NCI-H524 treated with DMSO at 0.1 percent for 48 hours (cell line): ENCODE measurements around the gene NFIB.

ENCODE experiments used
- DNase-seq: peaks from one replicate; lab custom pipeline; 2025; lab: John Stamatoyannopoulos, UW

The NFIB gene

GRCh38 chr9:14151451-14151850 is 162.5 kb downstream of the NFIB start:
- no peak for DNase-seq

DNA sequence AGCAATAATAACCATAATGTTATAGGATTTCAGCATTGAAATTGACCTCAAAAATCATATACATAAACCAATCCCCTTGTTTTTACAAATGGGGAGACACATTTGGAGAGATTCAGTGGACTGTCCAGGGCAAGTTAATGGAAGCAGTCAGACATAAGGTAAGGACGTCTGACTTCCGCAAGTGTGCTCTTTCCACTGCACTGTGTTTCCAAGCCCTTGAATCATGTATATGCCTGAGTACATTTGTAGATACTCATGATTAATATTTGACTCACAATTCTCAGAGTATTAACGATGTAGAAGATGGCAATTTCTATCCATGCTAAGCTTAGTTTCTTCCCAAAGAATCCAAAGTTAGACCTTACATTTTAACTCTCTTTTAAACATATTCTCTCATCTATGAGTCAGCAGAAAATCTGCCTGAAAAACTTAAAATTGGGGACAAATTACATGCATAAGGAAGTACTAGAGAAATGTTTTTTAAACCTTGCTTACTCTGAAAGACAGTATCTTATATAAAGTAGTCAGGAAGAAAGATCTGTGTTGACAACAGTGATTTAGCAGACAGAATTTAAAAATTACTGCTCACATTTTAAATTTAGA is 165.3 kb downstream of the NFIB start:
- no peak for DNase-seq

- no peak for DNase-seq
Measured at GRCh38 chr9:14147738-14148137, 166.2 kb downstream of the NFIB start.

DNA sequence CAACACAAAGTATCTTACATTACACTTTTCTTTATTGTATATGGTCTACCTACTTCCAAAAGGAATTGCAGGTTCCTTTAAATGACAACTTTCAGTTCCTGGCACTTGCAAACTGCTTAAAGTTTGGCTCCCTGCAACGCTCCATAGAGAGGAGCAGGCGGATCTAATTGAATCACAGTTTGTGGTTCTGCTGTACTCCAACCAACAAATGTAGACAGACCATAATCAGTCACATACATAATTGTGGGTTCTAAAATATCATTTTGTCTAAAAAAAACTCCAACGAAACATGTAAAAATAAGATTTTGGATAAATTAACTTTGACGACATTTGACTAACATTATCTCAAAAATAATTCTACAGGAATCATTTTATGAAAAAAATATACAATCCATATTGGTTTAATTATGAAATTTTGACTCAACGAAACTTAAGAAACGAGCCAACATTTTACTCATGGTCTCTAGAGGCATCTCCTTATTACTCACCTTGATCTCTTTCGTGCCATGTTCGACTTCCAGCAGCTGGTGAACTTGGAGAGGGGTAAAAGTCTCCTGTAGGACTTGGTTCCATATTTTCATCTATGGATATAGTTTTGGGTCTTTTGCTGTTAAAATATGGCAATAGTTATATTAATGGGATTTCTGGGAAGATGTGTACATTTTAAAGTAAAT is 167.6 kb downstream of the NFIB start:
- DNase-seq: no peak

GRCh38 chr9:14144215-14144614 is 169.7 kb downstream of the NFIB start:
- DNase-seq: no peak

- no peak for DNase-seq
Measured at GRCh38 chr9:14141699-14142098, 172.2 kb downstream of the NFIB start.

DNA sequence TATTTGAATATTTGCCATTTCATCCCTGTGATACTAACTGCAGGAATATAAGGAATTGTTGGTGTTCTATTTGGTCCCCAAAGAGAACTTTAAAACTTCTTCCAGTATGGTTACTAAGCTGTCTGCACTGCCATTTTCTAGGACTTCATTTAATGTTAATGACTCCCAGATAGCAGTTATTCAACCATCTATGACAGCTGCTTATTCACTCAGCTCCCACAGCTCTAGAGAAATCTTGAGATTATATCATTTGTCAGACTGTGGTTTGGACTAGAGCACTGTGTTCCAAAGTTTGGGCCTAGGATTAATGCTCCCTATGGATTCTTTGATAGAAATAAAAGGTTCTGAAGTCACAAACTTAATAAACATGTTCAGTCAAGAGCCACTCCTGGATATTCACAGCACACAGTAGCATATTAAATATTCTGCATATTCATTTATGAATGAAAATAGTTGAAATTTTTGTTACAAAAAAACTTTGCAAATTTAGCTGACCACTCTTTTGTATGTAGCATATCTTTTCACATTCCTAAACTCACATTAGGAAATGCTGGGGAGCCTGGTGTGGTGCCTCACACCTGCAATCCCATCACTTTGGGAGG is 173.7 kb downstream of the NFIB start:
- DNase-seq: no peak

DNA sequence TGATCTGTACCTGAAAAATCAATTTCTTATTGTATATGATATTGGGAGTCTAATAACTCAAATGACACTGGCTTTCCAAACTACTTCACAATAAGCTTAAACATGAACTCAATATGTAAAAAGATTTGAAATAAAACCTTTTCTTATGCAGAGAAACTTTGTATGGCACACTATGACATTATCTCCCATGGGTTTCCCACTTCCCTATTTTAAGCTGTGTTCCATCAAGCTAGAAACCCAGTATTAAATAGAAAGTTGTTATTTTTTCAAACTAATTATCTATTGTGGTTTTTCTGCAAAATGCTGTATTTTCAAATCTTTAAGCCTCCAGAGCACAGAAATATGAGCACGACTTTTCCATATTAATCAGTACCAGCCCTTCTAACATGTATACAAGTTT is 174.7 kb downstream of the NFIB start:
- DNase-seq: no peak

DNA sequence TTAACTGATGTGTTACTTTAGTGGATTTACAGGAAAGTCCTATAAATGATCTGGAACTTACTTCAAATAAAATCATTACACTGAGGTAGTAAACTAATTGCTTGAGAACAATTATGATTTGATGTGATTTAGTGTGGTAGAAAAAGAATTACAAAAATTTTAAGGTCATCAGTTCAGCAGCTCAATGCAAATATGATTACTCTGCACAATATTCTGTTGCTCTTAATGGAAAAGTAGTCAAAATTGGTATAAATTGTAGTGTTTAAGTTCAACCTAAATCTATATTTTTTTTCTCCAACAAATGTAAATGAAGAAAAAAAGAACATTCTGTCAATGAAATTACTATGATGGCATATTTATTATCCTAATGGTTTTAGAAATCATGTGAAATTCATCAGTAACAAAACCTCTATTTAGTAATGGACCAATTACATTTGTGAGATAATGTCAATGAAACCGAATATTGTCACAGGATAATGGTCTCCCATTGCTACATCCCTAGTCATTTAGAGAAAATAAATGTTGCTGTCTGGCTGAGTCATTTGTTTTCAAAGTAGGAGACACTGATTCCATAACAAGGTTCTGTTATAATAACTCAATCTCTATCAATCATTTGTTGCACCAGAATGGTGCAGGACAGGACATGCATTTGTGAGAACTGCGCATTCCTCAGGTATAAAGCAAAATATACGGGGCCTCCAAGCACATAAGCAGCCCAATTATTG is 177.1 kb downstream of the NFIB start:
- DNase-seq: no peak

DNA sequence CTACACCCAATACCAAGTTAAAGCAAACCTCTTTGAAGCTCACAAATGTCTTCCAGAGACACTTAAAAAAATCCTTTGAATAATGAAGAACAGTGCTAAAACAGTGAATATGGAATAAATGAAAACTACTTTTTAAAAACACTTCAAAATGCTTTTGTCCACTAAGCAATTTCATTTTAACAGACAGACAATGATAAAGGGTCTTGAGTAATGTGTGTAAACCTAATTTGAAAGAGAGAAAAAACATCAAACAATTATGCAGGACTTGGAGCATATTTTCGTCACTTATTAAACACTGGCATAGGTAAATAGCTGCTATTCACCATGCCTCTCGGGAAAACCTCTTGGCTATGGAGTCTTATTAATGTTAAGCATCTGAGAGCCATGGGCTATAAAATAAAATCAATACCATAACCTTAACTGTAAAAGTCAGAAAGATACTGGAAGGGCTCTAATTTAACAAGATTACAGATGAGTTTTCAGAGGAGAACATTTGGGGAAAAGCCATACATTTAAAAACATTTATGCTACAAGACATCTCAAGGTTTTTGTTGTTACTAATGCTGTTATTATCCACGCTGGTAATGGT is 177.8 kb downstream of the NFIB start:
- no peak for DNase-seq

DNA sequence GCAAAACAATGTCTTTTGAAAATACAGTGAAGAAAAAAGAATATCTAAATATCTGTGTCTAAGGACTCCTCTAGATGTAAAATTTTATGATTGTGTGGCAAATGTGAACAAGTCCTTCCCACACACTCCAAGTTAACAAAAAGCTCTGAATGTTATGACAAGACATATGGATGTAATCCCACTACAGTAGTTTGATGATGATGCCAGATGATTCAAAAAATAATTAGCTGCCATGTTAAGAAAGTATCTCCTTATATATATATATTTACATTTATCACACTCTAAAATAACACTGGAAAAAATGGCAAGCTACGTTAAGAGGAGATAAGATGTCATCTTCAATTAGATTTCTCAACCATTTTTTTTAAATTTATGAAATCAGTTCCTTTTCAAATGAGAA is 178.5 kb downstream of the NFIB start:
- DNase-seq: no peak

DNA sequence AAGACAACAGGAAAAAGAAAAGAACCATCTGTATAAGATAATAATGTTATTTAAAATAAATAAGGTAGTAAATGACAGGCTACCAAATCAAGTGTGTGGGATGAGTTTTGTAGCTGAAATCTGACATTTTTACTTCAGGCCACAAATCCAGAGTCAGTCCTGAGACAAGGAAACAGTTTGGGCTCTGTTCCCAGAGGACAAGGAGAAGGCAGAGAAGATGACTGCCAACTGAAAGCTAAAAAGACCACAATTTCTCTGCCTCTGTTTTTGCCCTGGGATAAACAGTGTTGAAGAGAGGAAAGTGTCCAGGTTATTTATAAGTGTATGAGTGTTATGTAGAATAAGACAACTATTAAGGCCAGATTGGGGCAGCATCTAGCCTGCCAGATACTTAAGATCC is 180.5 kb downstream of the NFIB start:
- DNase-seq: no peak

GRCh38 chr9:14132775-14133174 is 181.2 kb downstream of the NFIB start:
- no peak for DNase-seq

DNA sequence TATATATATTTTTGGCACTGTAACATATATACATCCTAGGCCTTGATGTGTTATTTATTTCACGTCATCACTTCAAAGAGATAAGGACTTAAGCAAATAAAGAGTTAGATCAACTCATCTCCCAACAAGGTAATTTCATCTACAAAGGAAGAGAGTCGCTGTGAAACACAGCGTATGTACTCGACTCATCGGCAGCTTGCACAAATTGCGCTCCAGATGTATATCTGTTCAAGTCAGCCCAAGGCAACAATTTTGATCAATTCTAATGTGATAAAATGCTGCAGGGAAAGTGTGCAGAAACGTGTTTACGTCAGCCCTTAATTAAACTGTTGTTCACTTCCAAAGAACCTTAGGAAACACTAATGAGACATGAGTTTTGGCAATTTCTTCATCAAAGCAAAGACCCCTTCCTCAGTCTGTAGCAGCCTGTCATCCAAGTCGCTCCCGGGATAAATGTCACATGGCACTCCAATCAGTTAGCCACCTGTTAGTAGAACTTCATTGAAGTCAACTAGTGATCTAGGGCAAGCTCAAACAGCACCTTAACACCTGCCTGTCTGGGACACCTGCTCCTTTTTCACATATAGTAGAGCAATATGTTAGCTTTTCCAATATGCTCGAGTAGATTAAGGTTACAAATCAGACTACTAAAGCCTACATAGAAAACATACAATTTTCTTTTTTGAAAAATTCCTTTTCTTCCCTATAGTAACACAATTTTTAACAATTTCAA is 182.4 kb downstream of the NFIB start:
- DNase-seq: no peak

DNA sequence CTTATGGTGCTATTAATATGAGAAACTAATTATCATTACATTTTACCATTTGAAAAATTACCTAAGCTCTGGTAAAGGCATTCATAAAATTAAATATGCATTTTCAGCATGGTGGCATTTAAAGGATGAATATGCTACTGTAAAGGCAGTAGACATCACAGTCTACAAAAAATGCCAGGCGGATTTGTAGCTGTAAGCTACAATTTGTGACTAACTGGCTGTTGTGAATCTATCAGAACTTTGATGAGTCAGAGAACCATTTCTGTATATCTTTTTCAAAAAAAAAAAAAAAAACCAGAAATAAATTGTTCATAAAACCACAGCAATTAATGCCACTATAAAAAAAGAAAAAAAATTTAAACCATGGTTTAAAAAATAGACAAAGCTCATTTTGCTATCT is 186.3 kb downstream of the NFIB start:
- no peak for DNase-seq

- DNase-seq: no peak
Measured at GRCh38 chr9:14119694-14120514, 194.0 kb downstream of the NFIB start.

DNA sequence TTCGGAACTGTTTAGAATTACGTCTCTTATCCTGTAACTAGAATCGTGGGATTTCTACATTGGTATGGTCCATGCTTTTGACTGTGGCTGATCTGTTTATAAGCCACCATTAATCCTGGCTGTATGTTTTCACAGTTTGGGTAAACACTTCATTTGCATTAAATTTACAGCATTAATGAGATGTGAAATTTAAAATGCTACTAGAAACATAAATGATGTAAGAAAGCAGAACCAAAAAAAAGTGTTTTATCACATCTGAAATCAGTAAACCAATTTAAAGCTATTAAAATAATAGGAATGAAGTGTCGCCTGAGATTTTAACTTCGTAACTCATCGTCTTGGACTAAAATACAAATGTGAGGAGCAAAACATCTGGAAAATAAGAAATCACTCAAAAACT is 201.7 kb downstream of the NFIB start:
- DNase-seq: no peak

DNA sequence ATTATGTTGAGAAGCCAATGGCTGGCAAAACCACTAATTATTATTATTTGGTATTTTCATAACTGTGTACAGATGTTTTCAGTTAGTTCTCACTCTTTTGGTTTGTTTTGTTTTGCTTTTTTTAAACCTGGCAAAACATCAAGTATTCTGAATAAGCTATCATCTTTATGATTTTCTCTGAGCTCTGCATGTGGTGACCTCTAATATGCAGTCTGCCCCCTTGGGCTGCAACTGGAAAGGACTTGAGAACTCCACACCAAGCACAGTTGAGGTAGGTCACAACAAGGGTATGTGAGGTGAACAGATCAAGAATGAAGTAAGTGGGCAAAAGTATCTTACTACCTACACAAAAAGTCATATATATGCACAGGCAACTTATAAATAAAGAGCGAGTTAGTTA is 202.2 kb downstream of the NFIB start:
- no peak for DNase-seq

DNA sequence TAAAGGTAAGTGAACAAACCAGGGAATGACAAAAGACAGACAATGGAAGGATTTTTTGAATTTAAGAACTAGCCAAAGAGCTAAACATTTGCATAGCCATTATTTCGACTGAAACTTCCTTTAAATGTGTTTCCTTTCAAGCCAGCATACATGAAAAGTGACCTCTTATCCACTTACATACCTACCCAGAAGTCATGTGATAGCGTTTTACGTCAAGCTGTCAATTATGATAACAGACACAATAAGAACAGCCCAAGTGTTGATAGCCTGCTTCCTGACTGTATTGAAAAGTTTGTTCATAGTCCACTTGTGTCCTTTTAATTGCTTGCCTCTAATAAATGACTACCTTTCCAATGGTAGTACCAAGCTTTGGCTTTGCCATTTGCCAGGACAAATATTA is 206.0 kb downstream of the NFIB start:
- DNase-seq: no peak

DNA sequence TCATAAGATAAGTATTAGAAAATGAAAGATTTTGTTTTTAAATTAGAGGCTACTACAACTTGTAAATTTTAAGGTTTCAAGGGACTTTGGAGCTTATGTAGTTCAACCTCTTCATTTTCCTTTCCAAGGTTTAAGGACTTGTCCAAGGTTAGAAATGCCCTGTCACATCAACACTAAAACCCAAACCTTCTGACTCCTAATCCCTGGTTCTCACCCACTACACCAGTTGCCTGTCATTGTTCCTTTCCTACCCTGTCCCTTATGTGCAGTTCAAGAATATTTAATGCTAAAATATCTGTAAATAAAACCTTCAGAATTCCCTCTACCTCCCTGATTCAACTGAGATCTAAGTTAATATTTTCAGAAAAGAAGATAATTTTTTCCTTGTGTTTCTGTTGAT is 206.4 kb downstream of the NFIB start:
- no peak for DNase-seq

- no peak for DNase-seq
Measured at GRCh38 chr9:14106699-14107098, 207.2 kb downstream of the NFIB start.
